GM23338 (cell line): ENCODE results near the gene TEX29. TPM values are rescaled to one million over a fixed set of nuclear protein-coding genes. Genes with fewer than 3 reads are reported as not detected.

Experiments
- ATAC-seq: fragments of 200-7000 bp; cut with Tn5 transposase; 3 replicates; pipeline ENCODE4 v1.9.1; 2020
- DNase-seq: peaks from one replicate; pipeline ENCODE4 v3.0.0-alpha.2; 2015; ENCODE audit warnings: low spot score
- H2AFZ ChIP-seq: fragments of 200-600 bp; sonication (generic); 2 replicates; pipeline ENCODE4 v1.8.0; 2016; ENCODE audit warnings: antibody characterized with exemption, mild to moderate bottlenecking, moderate library complexity
- H3F3A ChIP-seq: fragments of 200-600 bp; sonication (generic); replicated peaks from 2 replicates; pipeline ENCODE4 v1.8.0; 2017; ENCODE audit warnings: antibody characterized with exemption, mixed run types, low read depth
- H3K27ac ChIP-seq: fragments of 200-600 bp; sonication (generic); 2 replicates; pipeline ENCODE4 v1.6.1; 2016; ENCODE audit warnings: low read depth
- H3K27me3 ChIP-seq: fragments of 200-600 bp; sonication (generic); 2 replicates; pipeline ENCODE4 v1.8.0; 2016; ENCODE audit warnings: mild to moderate bottlenecking, mixed run types, moderate library complexity; ENCODE audit not compliant: insufficient read depth
- H3K36me3 ChIP-seq: fragments of 200-600 bp; sonication (generic); 2 replicates; pipeline ENCODE4 v1.8.0; 2016; ENCODE audit warnings: mild to moderate bottlenecking; ENCODE audit not compliant: insufficient read depth
- H3K4me1 ChIP-seq: fragments of 200-600 bp; sonication (generic); 2 replicates; pipeline ENCODE4 v1.8.0; 2016; ENCODE audit warnings: mild to moderate bottlenecking, moderate library complexity; ENCODE audit not compliant: insufficient read depth
- H3K4me2 ChIP-seq: fragments of 200-600 bp; sonication (generic); 2 replicates; pipeline ENCODE4 v1.7.1; 2017; ENCODE audit warnings: mixed run types
- H3K4me3 ChIP-seq: fragments of 200-600 bp; sonication (generic); 2 replicates; pipeline ENCODE4 v1.6.1; 2016; ENCODE audit warnings: mixed run types
- H3K79me2 ChIP-seq: fragments of 200-600 bp; sonication (generic); replicated peaks from 2 replicates; pipeline ENCODE4 v1.8.0; 2017; ENCODE audit warnings: mild to moderate bottlenecking; ENCODE audit not compliant: insufficient read depth
- H3K9me2 ChIP-seq: fragments of 200-600 bp; sonication (generic); 2 replicates; pipeline ENCODE4 v1.8.0; 2017; ENCODE audit not compliant: insufficient read depth
- H4K20me1 ChIP-seq: fragments of 200-600 bp; sonication (generic); replicated peaks from 2 replicates; pipeline ENCODE4 v1.8.0; 2017; ENCODE audit warnings: mild to moderate bottlenecking; ENCODE audit not compliant: insufficient read depth
- H3K27ac Mint-ChIP-seq: 2 replicates; pipeline ENCODE4 v1.8.0; 2020; ENCODE audit warnings: inconsistent platforms, mild to moderate bottlenecking, moderate library complexity, mixed read lengths
- H3K27me3 Mint-ChIP-seq: 3 replicates; pipeline ENCODE4 v1.8.0; 2022; ENCODE audit warnings: low read depth, mild to moderate bottlenecking, moderate library complexity, mixed read lengths, inconsistent platforms; ENCODE audit not compliant: insufficient read depth, poor library complexity
- H3K36me3 Mint-ChIP-seq: 3 replicates; pipeline ENCODE4 v1.8.0; 2021; ENCODE audit warnings: low read depth, mild to moderate bottlenecking, inconsistent platforms, moderate library complexity, mixed read lengths
- H3K4me1 Mint-ChIP-seq: 3 replicates; pipeline ENCODE4 v1.8.0; 2020; ENCODE audit warnings: mild to moderate bottlenecking, inconsistent platforms, mixed read lengths
- H3K4me3 Mint-ChIP-seq: 3 replicates; pipeline ENCODE4 v1.8.0; 2021; ENCODE audit warnings: moderate library complexity, mild to moderate bottlenecking, inconsistent platforms, mixed read lengths
- H3K9me3 Mint-ChIP-seq: 3 replicates; pipeline ENCODE4 v1.8.0; 2020; ENCODE audit warnings: moderate library complexity, mild to moderate bottlenecking, inconsistent platforms, mixed read lengths
- CREB1 ChIP-seq: fragments of 250-450 bp; sonication (Bioruptor Pico); IDR thresholded peaks from 2 replicates; pipeline ENCODE4 v1.5.0; 2020; ENCODE audit warnings: low read depth, mild to moderate bottlenecking, moderate library complexity
- CTCF ChIP-seq, 2 experiments: fragments of 200-600 bp in 1 of 2; sonication (generic) in 1 of 2; conservative IDR thresholded peaks; 2 replicates each; pipeline versions ENCODE4 v1.5.1 to v1.6.1; 2016 to 2017; ENCODE audit warnings: antibody characterized with exemption in 2 of 2, low read depth in 2 of 2, mild to moderate bottlenecking in 2 of 2, moderate library complexity in 1 of 2
- ETS1 ChIP-seq: IDR thresholded peaks from 2 replicates; pipeline ENCODE4 v1.6.1; 2016; ENCODE audit warnings: antibody characterized with exemption
- EZH2 ChIP-seq: fragments of 200-600 bp; sonication (generic); IDR thresholded peaks from one replicate; pipeline ENCODE4 v1.8.0; 2017; ENCODE audit warnings: antibody characterized with exemption, mild to moderate bottlenecking, low read depth; ENCODE audit not compliant: unreplicated experiment
- EZH2phosphoT487 ChIP-seq: fragments of 200-600 bp; sonication (generic); IDR thresholded peaks from one replicate; pipeline ENCODE4 v1.8.1; 2018; ENCODE audit warnings: antibody characterized with exemption; ENCODE audit not compliant: unreplicated experiment
- JUNB ChIP-seq: IDR thresholded peaks from one replicate; pipeline ENCODE4 v1.6.1; 2016; ENCODE audit warnings: antibody characterized with exemption; ENCODE audit not compliant: unreplicated experiment
- NANOG ChIP-seq: IDR thresholded peaks from 2 replicates; pipeline ENCODE4 v1.6.1; 2016; ENCODE audit warnings: antibody characterized with exemption, borderline replicate concordance
- POLR2AphosphoS5 ChIP-seq: IDR thresholded peaks from 2 replicates; pipeline ENCODE4 v1.6.1; 2016; ENCODE audit warnings: antibody characterized with exemption, low read depth
- REST ChIP-seq: IDR thresholded peaks from one replicate; pipeline ENCODE4 v1.6.1; 2018; ENCODE audit warnings: antibody characterized with exemption; ENCODE audit not compliant: unreplicated experiment
- STAT1 ChIP-seq: IDR thresholded peaks from one replicate; pipeline ENCODE4 v1.6.1; 2016; ENCODE audit warnings: antibody characterized with exemption; ENCODE audit not compliant: unreplicated experiment
- ZNF114 ChIP-seq: fragments of 250-450 bp; sonication (Bioruptor Pico); IDR thresholded peaks from 2 replicates; pipeline ENCODE4 v1.5.0; 2020; ENCODE audit warnings: mild to moderate bottlenecking, moderate library complexity
- ZNF331 ChIP-seq: fragments of 250-450 bp; sonication (Bioruptor Pico); IDR thresholded peaks from 2 replicates; pipeline ENCODE4 v1.5.0; 2020; ENCODE audit warnings: low read depth, mild to moderate bottlenecking, moderate library complexity
- ZNF462 ChIP-seq: fragments of 250-450 bp; sonication (Bioruptor Pico); IDR thresholded peaks from 2 replicates; pipeline ENCODE4 v1.5.0; 2020; ENCODE audit warnings: mild to moderate bottlenecking, moderate library complexity
- polyA plus RNA-seq: library from polyadenylated mRNA; unstranded; fragments of >200 nt; fragmentation: Nextera tagmentation; extraction: Ambion mirVana; gene quantifications from 2 replicates; pipeline ENCODE4 v1.2.1, GENCODE V29; 2016
- total RNA-seq: library from RNA; depleted of rRNA; stranded (reverse); fragments of >200 nt; shearing (Covaris generic); gene quantifications from 2 replicates; pipeline ENCODE4 v1.2.3, GENCODE V29; 2014

Gene TEX29
- total and polyA plus RNA-seq, 2 experiments from 2014 or later = 0.31 TPM; not detected in 1

GRCh38 chr13:111339366-111340143, 19.1 kb downstream of the TEX29 start:
- TF ChIP-seq NANOG (no peak), REST (no peak), ZNF331 (CRISPR knock-in tag) (no peak), EZH2phosphoT487 (no peak), CTCF (conservative IDR thresholded peaks at IDR 0.05; ENCODE audit: low read depth in 2 of 2) (no peak), ZNF114 (no peak), CREB1 (CRISPR knock-in tag) (no peak), JUNB (no peak), POLR2AphosphoS5 (no peak), ETS1 (no peak), EZH2 (no peak), ZNF462 (no peak), STAT1 (no peak)
- no peaks in the 10 kb centered on the region for H3F3A ChIP-seq
- Mint-ChIP-seq H3K4me3 (no peak overlapping the region), H3K4me1 (peaks cover 8% of the 10 kb centered on the region), H3K9me3 (no peaks in the 10 kb centered on the region), H3K27me3 (peaks cover 6% of the 10 kb centered on the region), H3K27ac (no peak overlapping the region), H3K36me3 (no peaks in the 10 kb centered on the region)
- no peak overlapping the region for H3K4me3 ChIP-seq
- no peak overlapping the region for H3K4me2 ChIP-seq
- no peak overlapping the region for H2AFZ ChIP-seq
- no peaks in the 10 kb centered on the region for H3K4me1 ChIP-seq
- H3K9me2 ChIP-seq = no peaks in the 10 kb centered on the region
- no peaks in the 10 kb centered on the region for H3K27me3 ChIP-seq
- no peaks in the 10 kb centered on the region for H3K79me2 ChIP-seq
- H3K36me3 ChIP-seq = no peaks in the 10 kb centered on the region
- H3K27ac ChIP-seq = no peak overlapping the region
- ATAC-seq (no peak), DNase-seq (no peak)
- no peaks in the 10 kb centered on the region for H4K20me1 ChIP-seq
